GM19238 (cell line): ENCODE measurements around the gene SMARCAL1.
"Not testable (repeated sequence)": the region's sequence is repeated elsewhere in the genome, so short reads cannot be mapped to it uniquely, and the experiment has no call there.

ENCODE experiments used
- DNase-seq: peaks from one replicate; pipeline ENCODE4 v3.0.0; 2011; ENCODE audit warnings: low spot score; ENCODE audit not compliant: insufficient read length

Gene SMARCAL1

GRCh38 chr2:216412022-216412999, at the start of gene SMARCAL1:
Gene SMARCAL1, plus strand, starts transcription at chr2:216412484. Its CDS starts 2,221 bp downstream, at chr2:216414705.
- DNase-seq = peak; percentile 74

- no peak for DNase-seq
These were observed 49.6 kb upstream of the SMARCAL1 start for GRCh38 chr2:216362730-216363129.

- DNase-seq = no peak
These were observed 49.1 kb upstream of the SMARCAL1 start for GRCh38 chr2:216363221-216363620.

- no peak for DNase-seq
These were observed 46.8 kb upstream of the SMARCAL1 start for GRCh38 chr2:216365518-216365917.

GRCh38 chr2:216366777-216367471, 45.4 kb upstream of the SMARCAL1 start:
- no peak for DNase-seq

- no peak for DNase-seq
These were observed 42.5 kb upstream of the SMARCAL1 start for GRCh38 chr2:216369821-216370220.

- no peak for DNase-seq
These were observed 41.1 kb upstream of the SMARCAL1 start for GRCh38 chr2:216370961-216371712.

GRCh38 chr2:216371721-216372702, 40.3 kb upstream of the SMARCAL1 start, which contains the start of gene MARCHF4:
Gene MARCHF4, minus strand, starts transcription at chr2:216372483. Its CDS starts 2,223 bp downstream, at chr2:216370260.
- DNase-seq = peak; percentile 36

GRCh38 chr2:216372761-216373291, 39.5 kb upstream of the SMARCAL1 start:
- no peak for DNase-seq

- DNase-seq = no peak
These were observed 38.4 kb upstream of the SMARCAL1 start for GRCh38 chr2:216373896-216374295.

GRCh38 chr2:216375286-216375685, 37.0 kb upstream of the SMARCAL1 start:
- DNase-seq = no peak

- DNase-seq = no peak
These were observed 32.3 kb upstream of the SMARCAL1 start for GRCh38 chr2:216379977-216380376.

- not testable (repeated sequence) for DNase-seq
These were observed 27.9 kb upstream of the SMARCAL1 start for GRCh38 chr2:216384409-216384808.

GRCh38 chr2:216385478-216385877, 26.8 kb upstream of the SMARCAL1 start:
- no peak for DNase-seq

- no peak for DNase-seq
These were observed 25.0 kb upstream of the SMARCAL1 start for GRCh38 chr2:216387262-216387661.

- DNase-seq = no peak
These were observed 24.0 kb upstream of the SMARCAL1 start for GRCh38 chr2:216388046-216388884.

- no peak for DNase-seq
These were observed 22.7 kb upstream of the SMARCAL1 start for GRCh38 chr2:216389570-216389969.

- DNase-seq = no peak
These were observed 20.9 kb upstream of the SMARCAL1 start for GRCh38 chr2:216391401-216391800.

GRCh38 chr2:216392018-216392562, 20.2 kb upstream of the SMARCAL1 start:
- DNase-seq = no peak
